Neural cell (in vitro differentiated cells): Measurements from ENCODE around the gene KDM8. TPM values are rescaled to one million over a fixed set of nuclear protein-coding genes. Genes with fewer than 3 reads are reported as not detected.

ENCODE experiments used
- H2AFZ ChIP-seq: fragments of 200-600, 300-800 bp; sonication (generic), shearing (Covaris generic); 2 replicates; pipeline ENCODE4 v1.6.0; 2014; ENCODE audit warnings: low read depth, mild to moderate bottlenecking, antibody characterized with exemption, low read length, moderate library complexity
- H3F3A ChIP-seq: fragments of 200-600 bp; shearing (Covaris generic); 2 replicates; pipeline ENCODE4 v1.6.1; 2016; ENCODE audit warnings: mild to moderate bottlenecking, moderate library complexity, mixed read lengths, antibody characterized with exemption, low read length; ENCODE audit not compliant: insufficient read depth, poor library complexity, severe bottlenecking
- H3K27ac ChIP-seq: fragments of 200-600, 300-800 bp; sonication (generic), shearing (Covaris generic); 2 replicates; pipeline ENCODE4 v1.5.1; 2014; ENCODE audit warnings: mild to moderate bottlenecking, low read length, moderate library complexity
- H3K27me3 ChIP-seq: fragments of 300-800, 200-600 bp; sonication (generic), shearing (Covaris generic); 2 replicates; pipeline ENCODE4 v1.6.0; 2014; ENCODE audit warnings: mild to moderate bottlenecking, low read depth, low read length, moderate library complexity; ENCODE audit not compliant: insufficient read depth
- H3K36me3 ChIP-seq: fragments of 300-800, 200-600 bp; sonication (generic), shearing (Covaris generic); 2 replicates; pipeline ENCODE4 v1.5.1; 2014; ENCODE audit warnings: mild to moderate bottlenecking, antibody characterized with exemption, low read length, moderate library complexity; ENCODE audit not compliant: insufficient read depth
- H3K4me2 ChIP-seq: fragments of 300-800, 200-600 bp; sonication (generic), shearing (Covaris generic); 2 replicates; pipeline ENCODE4 v1.6.0; 2014; ENCODE audit warnings: mild to moderate bottlenecking, low read length
- H3K4me3 ChIP-seq: fragments of 300-800, 200-600 bp; sonication (generic), shearing (Covaris generic); 2 replicates; pipeline ENCODE4 v1.5.1; 2014; ENCODE audit warnings: mild to moderate bottlenecking, low read length, moderate library complexity
- H3K79me2 ChIP-seq: fragments of 200-600 bp; shearing (Covaris generic); replicated peaks from 2 replicates; pipeline ENCODE4 v1.6.0; 2014; ENCODE audit warnings: mild to moderate bottlenecking, low read length, moderate library complexity; ENCODE audit not compliant: insufficient read depth
- H3K9ac ChIP-seq: fragments of 300-800, 200-600 bp; sonication (generic), shearing (Covaris generic); 2 replicates; pipeline ENCODE4 v1.6.1; 2016; ENCODE audit warnings: mild to moderate bottlenecking, low read length, mixed read lengths
- H3K9me2 ChIP-seq: fragments of 200-600 bp; shearing (Covaris generic); 2 replicates; pipeline ENCODE4 v1.6.1; 2016; ENCODE audit warnings: mild to moderate bottlenecking, low read length, mixed read lengths; ENCODE audit not compliant: insufficient read depth
- H3K9me3 ChIP-seq: fragments of 200-600, 300-800 bp; sonication (generic), shearing (Covaris generic); 2 replicates; pipeline ENCODE4 v1.6.1; 2016; ENCODE audit warnings: mild to moderate bottlenecking, mixed run types, low read length, moderate library complexity, mixed read lengths
- H4K20me1 ChIP-seq: fragments of 200-600 bp; shearing (Covaris generic); 2 replicates; pipeline ENCODE4 v1.6.1; 2016; ENCODE audit warnings: mild to moderate bottlenecking, mixed run types; ENCODE audit not compliant: insufficient read depth
- EP300 ChIP-seq: fragments of 450-650 bp; conservative IDR thresholded peaks from 2 replicates; pipeline ENCODE4 v1.6.1; 2014; ENCODE audit warnings: antibody characterized with exemption, mild to moderate bottlenecking, moderate library complexity; ENCODE audit not compliant: poor library complexity, severe bottlenecking
- EZH2 ChIP-seq: fragments of 200-600, 300-800 bp; shearing (Covaris generic), sonication (generic); IDR thresholded peaks from 2 replicates; pipeline ENCODE4 v1.6.1; 2014; ENCODE audit warnings: antibody characterized with exemption, low read length, borderline replicate concordance, mild to moderate bottlenecking; ENCODE audit not compliant: insufficient read depth, poor library complexity, severe bottlenecking
- MXI1 ChIP-seq: fragments of 450-650 bp; conservative IDR thresholded peaks from 2 replicates; pipeline ENCODE4 v1.6.1; 2014; ENCODE audit warnings: antibody characterized with exemption, mild to moderate bottlenecking; ENCODE audit not compliant: poor library complexity, severe bottlenecking
- POLR2AphosphoS5 ChIP-seq: IDR thresholded peaks from 2 replicates; pipeline ENCODE4 v1.6.1; 2012
- RAD21 ChIP-seq: fragments of 450-650 bp; conservative IDR thresholded peaks from 2 replicates; pipeline ENCODE4 v1.6.1; 2014; ENCODE audit warnings: antibody characterized with exemption, mild to moderate bottlenecking, moderate library complexity
- SMC3 ChIP-seq: fragments of 450-650 bp; conservative IDR thresholded peaks from 2 replicates; pipeline ENCODE4 v1.6.1; 2014; ENCODE audit warnings: antibody characterized with exemption, mild to moderate bottlenecking, moderate library complexity; ENCODE audit not compliant: poor library complexity
- TAF1 ChIP-seq: IDR thresholded peaks from 2 replicates; pipeline ENCODE4 v1.6.1; 2012; ENCODE audit warnings: low read depth
- polyA plus RNA-seq: library from polyadenylated mRNA; depleted of rRNA; stranded (reverse); fragments of >200 nt; gene quantifications from 2 replicates; pipeline ENCODE4 v1.2.3, GENCODE V29; 2014
- TF ChIP-seq, protein P1 (sequence below): IDR thresholded peaks from 2 replicates; pipeline ENCODE4 v1.6.1; 2012; ENCODE audit warnings: borderline replicate concordance
- TF ChIP-seq, protein P2 (sequence below): fragments of 450-650 bp; IDR thresholded peaks from 2 replicates; pipeline ENCODE4 v1.5.1; 2014; ENCODE audit warnings: antibody characterized with exemption, mild to moderate bottlenecking, moderate library complexity; ENCODE audit not compliant: poor library complexity, severe bottlenecking

Gene KDM8
- polyA plus RNA-seq, 1 donor from 2014 or later, result 4.0 TPM

DNA sequence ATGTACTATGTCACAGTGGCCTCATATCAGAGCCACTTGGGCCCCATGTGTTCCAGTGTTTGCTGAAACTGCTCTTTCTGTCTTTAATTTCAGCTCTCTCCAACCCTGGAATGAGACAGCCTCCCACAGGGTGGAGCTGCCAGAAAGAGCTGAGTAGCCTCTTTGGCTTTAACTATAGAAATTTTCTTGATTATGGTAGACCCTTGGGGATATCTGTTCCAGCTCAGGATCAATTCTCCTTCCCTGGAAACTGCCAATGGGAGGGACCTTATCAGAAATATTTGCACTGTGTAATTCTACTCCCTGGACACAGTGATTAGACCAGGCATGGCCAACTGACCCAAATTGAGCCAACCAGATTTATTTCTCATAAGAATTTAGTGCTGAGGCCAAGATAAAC is 39.0 kb upstream of the KDM8 start:
- H3K9me3 ChIP-seq, result no peaks in the 10 kb centered on the region
- H3K27ac ChIP-seq, result no peak overlapping the region
- H3K9me2 ChIP-seq, result no peaks in the 10 kb centered on the region
- H3K79me2 ChIP-seq, result no peaks in the 10 kb centered on the region
- H2AFZ ChIP-seq, result no peak overlapping the region
- H4K20me1 ChIP-seq, result no peaks in the 10 kb centered on the region
- no peaks in the 10 kb centered on the region for H3F3A ChIP-seq
- no peak overlapping the region for H3K4me2 ChIP-seq
- H3K36me3 ChIP-seq, result no peaks in the 10 kb centered on the region
- H3K4me3 ChIP-seq, result no peak overlapping the region
- H3K9ac ChIP-seq, result no peak overlapping the region
- no peaks in the 10 kb centered on the region for H3K27me3 ChIP-seq
- TF ChIP-seq, protein P1, sequence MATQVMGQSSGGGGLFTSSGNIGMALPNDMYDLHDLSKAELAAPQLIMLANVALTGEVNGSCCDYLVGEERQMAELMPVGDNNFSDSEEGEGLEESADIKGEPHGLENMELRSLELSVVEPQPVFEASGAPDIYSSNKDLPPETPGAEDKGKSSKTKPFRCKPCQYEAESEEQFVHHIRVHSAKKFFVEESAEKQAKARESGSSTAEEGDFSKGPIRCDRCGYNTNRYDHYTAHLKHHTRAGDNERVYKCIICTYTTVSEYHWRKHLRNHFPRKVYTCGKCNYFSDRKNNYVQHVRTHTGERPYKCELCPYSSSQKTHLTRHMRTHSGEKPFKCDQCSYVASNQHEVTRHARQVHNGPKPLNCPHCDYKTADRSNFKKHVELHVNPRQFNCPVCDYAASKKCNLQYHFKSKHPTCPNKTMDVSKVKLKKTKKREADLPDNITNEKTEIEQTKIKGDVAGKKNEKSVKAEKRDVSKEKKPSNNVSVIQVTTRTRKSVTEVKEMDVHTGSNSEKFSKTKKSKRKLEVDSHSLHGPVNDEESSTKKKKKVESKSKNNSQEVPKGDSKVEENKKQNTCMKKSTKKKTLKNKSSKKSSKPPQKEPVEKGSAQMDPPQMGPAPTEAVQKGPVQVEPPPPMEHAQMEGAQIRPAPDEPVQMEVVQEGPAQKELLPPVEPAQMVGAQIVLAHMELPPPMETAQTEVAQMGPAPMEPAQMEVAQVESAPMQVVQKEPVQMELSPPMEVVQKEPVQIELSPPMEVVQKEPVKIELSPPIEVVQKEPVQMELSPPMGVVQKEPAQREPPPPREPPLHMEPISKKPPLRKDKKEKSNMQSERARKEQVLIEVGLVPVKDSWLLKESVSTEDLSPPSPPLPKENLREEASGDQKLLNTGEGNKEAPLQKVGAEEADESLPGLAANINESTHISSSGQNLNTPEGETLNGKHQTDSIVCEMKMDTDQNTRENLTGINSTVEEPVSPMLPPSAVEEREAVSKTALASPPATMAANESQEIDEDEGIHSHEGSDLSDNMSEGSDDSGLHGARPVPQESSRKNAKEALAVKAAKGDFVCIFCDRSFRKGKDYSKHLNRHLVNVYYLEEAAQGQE, result no peak
- TF ChIP-seq SMC3, result no peak
- TF ChIP-seq EZH2, result no peak
- TF ChIP-seq MXI1, result no peak
- no peak for TF ChIP-seq RAD21
- no peak for TF ChIP-seq TAF1
- no peak for TF ChIP-seq EP300
- TF ChIP-seq, protein P2, sequence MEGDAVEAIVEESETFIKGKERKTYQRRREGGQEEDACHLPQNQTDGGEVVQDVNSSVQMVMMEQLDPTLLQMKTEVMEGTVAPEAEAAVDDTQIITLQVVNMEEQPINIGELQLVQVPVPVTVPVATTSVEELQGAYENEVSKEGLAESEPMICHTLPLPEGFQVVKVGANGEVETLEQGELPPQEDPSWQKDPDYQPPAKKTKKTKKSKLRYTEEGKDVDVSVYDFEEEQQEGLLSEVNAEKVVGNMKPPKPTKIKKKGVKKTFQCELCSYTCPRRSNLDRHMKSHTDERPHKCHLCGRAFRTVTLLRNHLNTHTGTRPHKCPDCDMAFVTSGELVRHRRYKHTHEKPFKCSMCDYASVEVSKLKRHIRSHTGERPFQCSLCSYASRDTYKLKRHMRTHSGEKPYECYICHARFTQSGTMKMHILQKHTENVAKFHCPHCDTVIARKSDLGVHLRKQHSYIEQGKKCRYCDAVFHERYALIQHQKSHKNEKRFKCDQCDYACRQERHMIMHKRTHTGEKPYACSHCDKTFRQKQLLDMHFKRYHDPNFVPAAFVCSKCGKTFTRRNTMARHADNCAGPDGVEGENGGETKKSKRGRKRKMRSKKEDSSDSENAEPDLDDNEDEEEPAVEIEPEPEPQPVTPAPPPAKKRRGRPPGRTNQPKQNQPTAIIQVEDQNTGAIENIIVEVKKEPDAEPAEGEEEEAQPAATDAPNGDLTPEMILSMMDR, result no peak
- TF ChIP-seq POLR2AphosphoS5, result no peak

DNA sequence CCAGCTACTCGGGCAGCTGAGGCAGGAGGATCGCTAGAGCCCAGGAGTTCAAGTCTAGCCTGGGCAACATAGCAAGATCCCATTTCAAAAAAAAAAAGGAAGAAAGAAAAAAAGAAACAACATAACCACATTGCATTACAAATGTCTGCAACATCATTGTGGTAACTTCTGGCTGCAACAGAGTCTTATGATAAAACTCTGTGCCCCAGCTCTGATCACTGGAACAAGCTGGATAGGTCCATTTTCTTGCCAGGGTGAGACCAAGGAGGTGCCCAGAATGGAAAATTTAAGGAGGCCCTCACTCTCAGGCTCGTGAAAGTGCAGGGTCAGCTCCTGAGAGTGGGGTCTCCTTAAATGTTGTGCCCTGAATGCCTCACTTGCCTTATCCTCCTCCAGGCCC is 37.8 kb upstream of the KDM8 start:
- TF ChIP-seq RAD21 (no peak), TAF1 (no peak), POLR2AphosphoS5 (no peak), EZH2 (no peak), EP300 (no peak), SMC3 (no peak), MXI1 (no peak)
- TF ChIP-seq, protein P2, result no peak
- TF ChIP-seq, protein P1, result no peak
- Histone ChIP-seq H3K4me3 (no peak overlapping the region), H3F3A (no peaks in the 10 kb centered on the region), H3K9ac (no peak overlapping the region), H2AFZ (no peak overlapping the region), H4K20me1 (no peaks in the 10 kb centered on the region), H3K9me2 (no peaks in the 10 kb centered on the region), H3K79me2 (no peaks in the 10 kb centered on the region), H3K4me2 (no peak overlapping the region), H3K9me3 (no peaks in the 10 kb centered on the region), H3K27me3 (no peaks in the 10 kb centered on the region), H3K27ac (no peak overlapping the region), H3K36me3 (no peaks in the 10 kb centered on the region)
